HEK293 (cell line): Measurements from ENCODE around the gene VAMP5.

Source experiments
- BCL11A ChIP-seq: fragments of 450-650 bp; formaldehyde crosslinking; IDR thresholded peaks from 2 replicates; pipeline ENCODE4 v1.5.1; 2016; ENCODE audit warnings: low read depth, missing biosample characterization, missing genetic modification characterization
- GLI4 ChIP-seq: fragments of 450-650 bp; formaldehyde crosslinking; IDR thresholded peaks from 2 replicates; pipeline ENCODE4 v1.5.1; 2016; ENCODE audit warnings: missing biosample characterization, missing genetic modification characterization
- GLIS2 ChIP-seq: fragments of 450-650 bp; formaldehyde crosslinking; IDR thresholded peaks from 2 replicates; pipeline ENCODE4 v1.5.1; 2016; ENCODE audit warnings: missing biosample characterization, missing genetic modification characterization
- KLF17 ChIP-seq: fragments of 450-650 bp; formaldehyde crosslinking; IDR thresholded peaks from 2 replicates; pipeline ENCODE4 v1.5.1; 2016; ENCODE audit warnings: missing biosample characterization, missing genetic modification characterization
- KLF8 ChIP-seq: fragments of 450-650 bp; formaldehyde crosslinking; IDR thresholded peaks from 2 replicates; pipeline ENCODE4 v1.5.1; 2016; ENCODE audit warnings: missing biosample characterization, missing genetic modification characterization
- PATZ1 ChIP-seq: fragments of 450-650 bp; formaldehyde crosslinking; IDR thresholded peaks from 2 replicates; pipeline ENCODE4 v1.5.1; 2016; ENCODE audit warnings: missing biosample characterization, missing genetic modification characterization
- PRDM1 ChIP-seq: fragments of 450-650 bp; formaldehyde crosslinking; IDR thresholded peaks from 2 replicates; pipeline ENCODE4; 2016; ENCODE audit warnings: missing biosample characterization, missing genetic modification characterization
- SP2 ChIP-seq: fragments of 450-650 bp; formaldehyde crosslinking; IDR thresholded peaks from 2 replicates; pipeline ENCODE4 v1.5.1; 2016; ENCODE audit warnings: missing biosample characterization, missing genetic modification characterization
- SP7 ChIP-seq: fragments of 450-650 bp; formaldehyde crosslinking; IDR thresholded peaks from 2 replicates; pipeline ENCODE4 v1.5.1; 2016; ENCODE audit warnings: missing biosample characterization, missing genetic modification characterization
- WT1 ChIP-seq: fragments of 450-650 bp; formaldehyde crosslinking; IDR thresholded peaks from 2 replicates; pipeline ENCODE4 v1.5.1; 2016; ENCODE audit warnings: missing biosample characterization, missing genetic modification characterization
- ZBTB17 ChIP-seq: fragments of 450-650 bp; formaldehyde crosslinking; IDR thresholded peaks from 2 replicates; pipeline ENCODE4 v1.5.1; 2016; ENCODE audit warnings: missing biosample characterization, missing genetic modification characterization
- ZBTB6 ChIP-seq: fragments of 450-650 bp; formaldehyde crosslinking; IDR thresholded peaks from 2 replicates; pipeline ENCODE4 v1.5.1; 2017; ENCODE audit warnings: missing biosample characterization, missing genetic modification characterization
- ZFHX2 ChIP-seq: fragments of 450-650 bp; formaldehyde crosslinking; conservative IDR thresholded peaks from 2 replicates; pipeline ENCODE4 v1.5.1; 2016; ENCODE audit warnings: missing biosample characterization, missing genetic modification characterization
- ZFP69B ChIP-seq: fragments of 450-650 bp; formaldehyde crosslinking; IDR thresholded peaks from 2 replicates; pipeline ENCODE4 v1.5.1; 2016; ENCODE audit warnings: missing biosample characterization, missing genetic modification characterization
- ZNF133 ChIP-seq: fragments of 450-650 bp; formaldehyde crosslinking; IDR thresholded peaks from 2 replicates; pipeline ENCODE4 v1.5.1; 2016; ENCODE audit warnings: missing biosample characterization, missing genetic modification characterization
- ZNF16 ChIP-seq: fragments of 450-650 bp; formaldehyde crosslinking; IDR thresholded peaks from 2 replicates; pipeline ENCODE4 v1.5.1; 2016; ENCODE audit warnings: low read depth, missing biosample characterization, missing genetic modification characterization
- ZNF174 ChIP-seq: fragments of 450-650 bp; formaldehyde crosslinking; IDR thresholded peaks from 2 replicates; pipeline ENCODE4 v1.5.0; 2017; ENCODE audit warnings: missing biosample characterization, mild to moderate bottlenecking, missing genetic modification characterization
- ZNF19 ChIP-seq: fragments of 450-650 bp; formaldehyde crosslinking; IDR thresholded peaks from 2 replicates; pipeline ENCODE4; 2016; ENCODE audit warnings: missing biosample characterization, missing genetic modification characterization, low read depth
- ZNF23 ChIP-seq: fragments of 450-650 bp; formaldehyde crosslinking; IDR thresholded peaks from 2 replicates; pipeline ENCODE4 v1.5.1; 2016; ENCODE audit warnings: missing biosample characterization, missing genetic modification characterization, borderline replicate concordance
- ZNF26 ChIP-seq: fragments of 450-650 bp; formaldehyde crosslinking; IDR thresholded peaks from 2 replicates; pipeline ENCODE4 v1.5.1; 2016; ENCODE audit warnings: missing biosample characterization, missing genetic modification characterization
- ZNF600 ChIP-seq: fragments of 450-650 bp; formaldehyde crosslinking; IDR thresholded peaks from 2 replicates; pipeline ENCODE4 v1.5.1; 2016; ENCODE audit warnings: missing biosample characterization, missing genetic modification characterization
- ZNF639 ChIP-seq: fragments of 450-650 bp; formaldehyde crosslinking; IDR thresholded peaks from 2 replicates; pipeline ENCODE4 v1.5.1; 2016; ENCODE audit warnings: missing biosample characterization, missing genetic modification characterization
- ZNF677 ChIP-seq: fragments of 450-650 bp; IDR thresholded peaks from 2 replicates; pipeline ENCODE4 v1.5.0; 2018; ENCODE audit warnings: missing biosample characterization, mild to moderate bottlenecking, missing genetic modification characterization, moderate library complexity
- ZNF76 ChIP-seq: fragments of 450-650 bp; formaldehyde crosslinking; IDR thresholded peaks from 2 replicates; pipeline ENCODE4; 2016; ENCODE audit warnings: low read depth, missing biosample characterization, missing genetic modification characterization, borderline replicate concordance
- ZNF792 ChIP-seq: fragments of 450-650 bp; formaldehyde crosslinking; IDR thresholded peaks from 2 replicates; pipeline ENCODE4 v1.5.1; 2016; ENCODE audit warnings: missing biosample characterization, missing genetic modification characterization
- ZSCAN30 ChIP-seq: fragments of 450-650 bp; IDR thresholded peaks from 2 replicates; pipeline ENCODE4 v1.5.1; 2018; ENCODE audit warnings: missing biosample characterization, mild to moderate bottlenecking, missing genetic modification characterization, moderate library complexity
- TF ChIP-seq, protein P1 (sequence below): fragments of 450-650 bp; formaldehyde crosslinking; IDR thresholded peaks from 2 replicates; pipeline ENCODE4 v1.5.1; 2017; ENCODE audit warnings: missing biosample characterization, missing genetic modification characterization
- TF ChIP-seq, protein P2 (sequence below): fragments of 450-650 bp; formaldehyde crosslinking; optimal IDR thresholded peaks from 2 replicates; pipeline ENCODE3; 2016; ENCODE audit warnings: missing biosample characterization, mild to moderate bottlenecking, missing genetic modification characterization

VAMP5 gene

DNA sequence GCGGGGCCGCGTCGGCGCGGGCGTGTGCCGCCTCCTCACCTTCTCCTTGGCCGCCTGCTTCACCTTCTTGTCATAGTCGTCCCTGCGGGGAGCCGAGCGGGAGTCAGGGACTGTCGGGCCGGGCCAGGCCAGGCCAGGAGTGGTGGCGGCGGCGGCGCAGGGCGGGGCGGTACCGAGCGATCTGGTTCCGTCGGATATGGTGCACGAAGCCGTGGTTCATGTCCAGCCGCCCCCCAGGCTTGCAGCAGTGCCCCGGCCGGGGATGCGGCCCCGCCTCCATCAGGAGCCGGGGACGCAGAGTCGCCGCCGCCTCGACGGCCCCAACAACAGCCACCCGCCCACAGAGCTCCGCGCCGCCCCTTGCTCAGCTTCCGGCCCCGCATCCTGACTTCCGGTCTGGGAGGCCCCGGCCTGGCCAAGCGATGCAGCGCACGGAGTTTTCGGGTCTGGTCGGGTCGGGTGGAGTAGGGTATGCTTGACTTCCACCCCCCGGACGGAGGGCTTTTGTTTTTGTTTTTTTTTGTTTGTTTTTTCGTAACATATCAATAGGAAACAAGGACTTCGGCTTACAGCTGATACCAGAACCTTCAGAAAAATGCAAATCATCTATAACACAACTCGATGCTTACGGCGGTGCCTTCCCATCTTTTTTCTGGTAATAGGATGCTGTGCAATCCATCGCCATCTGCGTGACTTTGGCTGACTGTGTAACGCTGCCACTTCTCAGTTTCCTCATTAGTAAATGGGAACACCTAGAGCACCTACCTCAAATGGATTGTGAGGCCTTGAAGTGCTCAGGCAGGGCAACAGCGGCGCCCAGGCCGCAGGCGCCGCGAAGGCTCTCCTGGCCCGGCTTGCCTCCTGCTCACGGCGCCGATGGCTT lies 27.7 kb downstream of the VAMP5 start, which contains the start of gene C2orf68 (continued):
- no peak for TF ChIP-seq ZBTB6 (tag by site-specific recombination)
- no peak for TF ChIP-seq GLI4 (tag by site-specific recombination)
- no peak for TF ChIP-seq BCL11A (tag by site-specific recombination)
- peak; percentile 26; the same call in 1 of the 2 replicates for TF ChIP-seq SP7 (tag by site-specific recombination)
- TF ChIP-seq ZNF19 (tag by site-specific recombination), result no peak
- no peak for TF ChIP-seq WT1 (tag by site-specific recombination)
- peak; percentile 72 for TF ChIP-seq GLIS2 (tag by site-specific recombination)
- peak; percentile 70 for TF ChIP-seq ZNF600
- TF ChIP-seq ZNF174 (tag by site-specific recombination), result no peak
- TF ChIP-seq ZNF76 (tag by site-specific recombination), result peak; percentile 65; the same call in 1 of the 2 replicates
- TF ChIP-seq ZFP69B (tag by site-specific recombination), result no peak
- TF ChIP-seq, protein P1, sequence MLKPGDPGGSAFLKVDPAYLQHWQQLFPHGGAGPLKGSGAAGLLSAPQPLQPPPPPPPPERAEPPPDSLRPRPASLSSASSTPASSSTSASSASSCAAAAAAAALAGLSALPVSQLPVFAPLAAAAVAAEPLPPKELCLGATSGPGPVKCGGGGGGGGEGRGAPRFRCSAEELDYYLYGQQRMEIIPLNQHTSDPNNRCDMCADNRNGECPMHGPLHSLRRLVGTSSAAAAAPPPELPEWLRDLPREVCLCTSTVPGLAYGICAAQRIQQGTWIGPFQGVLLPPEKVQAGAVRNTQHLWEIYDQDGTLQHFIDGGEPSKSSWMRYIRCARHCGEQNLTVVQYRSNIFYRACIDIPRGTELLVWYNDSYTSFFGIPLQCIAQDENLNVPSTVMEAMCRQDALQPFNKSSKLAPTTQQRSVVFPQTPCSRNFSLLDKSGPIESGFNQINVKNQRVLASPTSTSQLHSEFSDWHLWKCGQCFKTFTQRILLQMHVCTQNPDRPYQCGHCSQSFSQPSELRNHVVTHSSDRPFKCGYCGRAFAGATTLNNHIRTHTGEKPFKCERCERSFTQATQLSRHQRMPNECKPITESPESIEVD (tag by site-specific recombination), result no peak
- peak; percentile 77 for TF ChIP-seq PATZ1 (tag by site-specific recombination)
- TF ChIP-seq ZBTB17 (tag by site-specific recombination), result peak; percentile 59
- peak; percentile 91 for TF ChIP-seq SP2 (tag by site-specific recombination)
- TF ChIP-seq ZNF639 (tag by site-specific recombination), result peak; percentile 20; the same call in 1 of the 2 replicates
- 0 out of 2 replicates have a peak, but pooled peaks have one; percentile 21 for TF ChIP-seq ZSCAN30 (tag by site-specific recombination)
- TF ChIP-seq PRDM1, result no peak
- TF ChIP-seq ZNF133 (tag by site-specific recombination), result no peak
- TF ChIP-seq ZNF16 (tag by site-specific recombination), result no peak
- TF ChIP-seq KLF8, result peak; percentile 75
- TF ChIP-seq, protein P2, sequence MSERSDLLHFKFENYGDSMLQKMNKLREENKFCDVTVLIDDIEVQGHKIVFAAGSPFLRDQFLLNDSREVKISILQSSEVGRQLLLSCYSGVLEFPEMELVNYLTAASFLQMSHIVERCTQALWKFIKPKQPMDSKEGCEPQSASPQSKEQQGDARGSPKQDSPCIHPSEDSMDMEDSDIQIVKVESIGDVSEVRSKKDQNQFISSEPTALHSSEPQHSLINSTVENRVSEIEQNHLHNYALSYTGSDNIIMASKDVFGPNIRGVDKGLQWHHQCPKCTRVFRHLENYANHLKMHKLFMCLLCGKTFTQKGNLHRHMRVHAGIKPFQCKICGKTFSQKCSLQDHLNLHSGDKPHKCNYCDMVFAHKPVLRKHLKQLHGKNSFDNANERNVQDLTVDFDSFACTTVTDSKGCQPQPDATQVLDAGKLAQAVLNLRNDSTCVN (tag by site-specific recombination), result peak; percentile 89
- TF ChIP-seq KLF17 (tag by site-specific recombination), result no peak; the same call in 1 of the 2 replicates
- no peak for TF ChIP-seq ZNF23
- no peak for TF ChIP-seq ZNF26
- TF ChIP-seq ZNF792 (tag by site-specific recombination), result no peak
- TF ChIP-seq ZNF677 (tag by site-specific recombination), result no peak
- TF ChIP-seq ZFHX2 (tag by site-specific recombination), result peak; percentile 67
